Pancreas (tissue), 10 donors: ENCODE data around the gene KBTBD13. TPM values are rescaled to one million over a fixed set of nuclear protein-coding genes. Genes with fewer than 3 reads are reported as not detected.
"Not testable (repeated sequence)": the region's sequence is repeated elsewhere in the genome, so short reads cannot be mapped to it uniquely, and the experiment has no call there.

Experiments
- ATAC-seq, 4 donors: fragments of 200-7000 bp; cut with Tn5 transposase; one replicate each; pipeline versions ENCODE4 v1.8.0 to v1.9.1; 2020; ENCODE audit warnings: mild to moderate bottlenecking in 4 of 4, moderate library complexity in 4 of 4
- DNase-seq, 6 donors: peaks; one replicate each; pipeline ENCODE4 v3.0.0-alpha.2; 2020
- FAIRE-seq: peaks from 2 replicates; lab custom pipeline; 2012; peaks lifted over from hg19 to GRCh38; lab: Jason Lieb, UNC
- H3K27ac ChIP-seq, 4 donors: fragments of 200-600 bp; sonication (generic); 1 replicate in 3 of 4; 2 replicates in 1 of 4; pipeline versions ENCODE4 v1.5.0 to v1.8.0; 2020
- H3K27me3 ChIP-seq, 4 donors: fragments of 200-600 bp; one replicate each; pipeline ENCODE4 v1.8.0; 2021
- H3K36me3 ChIP-seq, 3 donors: fragments of 200-600 bp; sonication (generic) in 1 of 3; one replicate each; pipeline versions ENCODE4 v1.5.0 to v1.8.0; 2020 to 2021
- H3K4me1 ChIP-seq, 3 donors: fragments of 200-600 bp; one replicate each; pipeline ENCODE4 v1.8.0; 2021
- H3K4me3 ChIP-seq, 4 donors: fragments of 200-600 bp; sonication (generic) in 2 of 4; one replicate each; pipeline versions ENCODE4 v1.5.0 to v1.8.0; 2020 to 2021
- H3K9me3 ChIP-seq, 4 donors: fragments of 200-600 bp; one replicate each; pipeline ENCODE4 v1.8.0; 2021
- WGBS, 2 donors: extraction: QIAGEN DNeasy Blood & Tissue Kit; methylation state at CpG; one replicate each; pipeline ENCODE4 v1.1.7; 2013; 5-methylcytosine and 5-hydroxymethylcytosine counted together
- intact Hi-C, 3 donors: fragments of 100-400 bp; cut with DNase I; formaldehyde crosslinking; loops; one replicate each; pipeline versions ENCODE4 v1.11.1 to v1.14.2; 2022
- polyA plus RNA-seq, 2 donors: library from polyadenylated mRNA; stranded (reverse); fragments of 200-250 nt; gene quantifications; one replicate each; pipeline ENCODE4 v1.2.3, GENCODE V29; 2013
- total RNA-seq, 6 donors: library from RNA; stranded (reverse); fragmentation: NEBNext Ultra II Directional in 4 of 6; extraction: Animal tissue kit (Norgen Biotek cat#: 25700) in 4 of 6; gene quantifications; one replicate each; pipeline versions ENCODE4 v1.2.1 to v1.2.4, GENCODE V29; 2021 to 2023
- TF ChIP-seq, protein P1 (sequence below), 4 donors: fragments of 200-600 bp; sonication (generic) in 3 of 4; IDR thresholded peaks; one replicate each; pipeline versions ENCODE4 v1.5.0 to v1.8.0; 2021; ENCODE audit warnings: antibody characterized with exemption in 4 of 4
- donor health status: healthy with polysubstance abuse.
- donor health status: DM: no; HTN: no; CAD: no; lungs with moderate emphysema.
- donor health status: DM: no; HTN: no; CAD: no.
- donor health status: control.
- donor health status: control.
- donor health status: Bipolar disorder and iron deficiency.
- donor health status: DM: yes; HTN: yes; CAD: no.
- donor health status: DM: no; HTN: no; CAD: no.
- donor health status: DM: no; HTN: no; CAD: no.
- donor health status: DM: yes; HTN: yes; CAD: no.

KBTBD13 gene
- total and polyA plus RNA-seq, 8 donors = not detected

GRCh38 chr15:65097651-65098263, 21.2 kb downstream of the KBTBD13 start:
- no peaks in the 10 kb centered on the region for H3K4me1 ChIP-seq
- ATAC-seq = no peak
- H3K27me3 ChIP-seq = no peaks in the 10 kb centered on the region
- no peak overlapping the region for H3K4me3 ChIP-seq
- intact Hi-C loops = no loop called here
- DNase-seq = peak in 1 of 6 donors; percentile 24
- TF ChIP-seq, protein P1, sequence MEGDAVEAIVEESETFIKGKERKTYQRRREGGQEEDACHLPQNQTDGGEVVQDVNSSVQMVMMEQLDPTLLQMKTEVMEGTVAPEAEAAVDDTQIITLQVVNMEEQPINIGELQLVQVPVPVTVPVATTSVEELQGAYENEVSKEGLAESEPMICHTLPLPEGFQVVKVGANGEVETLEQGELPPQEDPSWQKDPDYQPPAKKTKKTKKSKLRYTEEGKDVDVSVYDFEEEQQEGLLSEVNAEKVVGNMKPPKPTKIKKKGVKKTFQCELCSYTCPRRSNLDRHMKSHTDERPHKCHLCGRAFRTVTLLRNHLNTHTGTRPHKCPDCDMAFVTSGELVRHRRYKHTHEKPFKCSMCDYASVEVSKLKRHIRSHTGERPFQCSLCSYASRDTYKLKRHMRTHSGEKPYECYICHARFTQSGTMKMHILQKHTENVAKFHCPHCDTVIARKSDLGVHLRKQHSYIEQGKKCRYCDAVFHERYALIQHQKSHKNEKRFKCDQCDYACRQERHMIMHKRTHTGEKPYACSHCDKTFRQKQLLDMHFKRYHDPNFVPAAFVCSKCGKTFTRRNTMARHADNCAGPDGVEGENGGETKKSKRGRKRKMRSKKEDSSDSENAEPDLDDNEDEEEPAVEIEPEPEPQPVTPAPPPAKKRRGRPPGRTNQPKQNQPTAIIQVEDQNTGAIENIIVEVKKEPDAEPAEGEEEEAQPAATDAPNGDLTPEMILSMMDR (IDR thresholded peaks at IDR 0.05) = no peak
- no peak for FAIRE-seq
- H3K27ac ChIP-seq = no peak overlapping the region
- peaks cover 0 to 10% (median 2%) of the 10 kb centered on the region in 3 donors for H3K36me3 ChIP-seq
- no peaks in the 10 kb centered on the region for H3K9me3 ChIP-seq
- WGBS, 2 donors = 90 to 93% methylated on average over 7 of the region's 7 CpGs

DNA sequence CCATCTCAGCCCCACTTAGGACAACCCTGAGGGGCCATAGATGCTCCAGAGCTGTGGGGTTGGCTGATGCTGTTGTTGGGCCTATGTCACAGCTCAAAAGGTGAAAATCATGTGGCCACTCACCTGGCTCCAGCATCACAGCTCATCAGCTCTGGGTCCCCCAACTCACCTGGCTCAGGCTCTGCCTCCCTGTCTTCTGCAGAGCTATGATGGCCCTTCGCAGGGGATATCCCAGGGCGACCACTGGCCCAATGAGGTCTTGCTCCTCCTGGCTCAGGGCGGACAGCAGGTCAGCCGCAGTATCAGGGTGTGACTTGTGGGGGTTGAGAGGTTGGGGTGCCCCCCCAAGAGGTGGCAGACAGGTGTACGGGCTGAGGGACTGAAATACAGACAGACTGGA, 22.8 kb downstream of the KBTBD13 start:
- Histone ChIP-seq H3K27ac (no peak overlapping the region), H3K4me1 (no peaks in the 10 kb centered on the region), H3K27me3 (no peaks in the 10 kb centered on the region), H3K36me3 (peaks cover 0 to 10% (median 2%) of the 10 kb centered on the region in 3 donors), H3K9me3 (no peaks in the 10 kb centered on the region), H3K4me3 (no peak overlapping the region)
- ATAC-seq (no peak), DNase-seq (peak in 1 of 6 donors; percentile 14), FAIRE-seq (no peak)
- TF ChIP-seq, protein P1 (IDR thresholded peaks at IDR 0.05) = no peak
- intact Hi-C loops = no loop called here
- 92 to 94% methylated on average over 5 of the region's 5 CpGs for WGBS, 2 donors

DNA sequence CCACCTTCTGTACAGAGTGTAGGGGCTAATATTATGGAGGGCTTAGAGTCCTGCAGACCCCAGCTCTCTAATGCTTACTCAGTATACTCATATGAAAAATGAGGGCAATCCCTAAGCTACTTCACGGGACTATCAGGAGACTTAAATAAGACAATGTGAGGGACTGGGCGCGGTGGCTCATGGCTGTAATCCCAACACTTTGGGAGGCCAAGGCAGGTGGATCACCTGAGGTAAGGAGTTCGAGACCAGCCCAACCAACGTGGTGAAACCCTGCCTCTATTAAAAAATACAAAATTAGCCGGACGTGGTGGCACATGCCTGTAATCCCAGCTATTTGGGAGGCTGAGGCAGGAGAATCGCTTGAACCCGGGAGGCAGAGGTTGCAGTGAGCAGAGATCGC, 23.3 kb downstream of the KBTBD13 start:
- H3K27me3 ChIP-seq, intact Hi-C loops, ATAC-seq, FAIRE-seq, H3K27ac ChIP-seq, H3K9me3 ChIP-seq, H3K4me1 ChIP-seq, H3K4me3 ChIP-seq: not testable (repeated sequence)
- peak in 1 of 6 donors; percentile 4 for DNase-seq
- 92 to 93% methylated on average over 10 of the region's 10 CpGs for WGBS, 2 donors
- H3K36me3 ChIP-seq = peaks cover 0 to 10% (median 2%) of the 10 kb centered on the region in 3 donors

- no peaks in the 10 kb centered on the region for H3K27me3 ChIP-seq
- H3K9me3 ChIP-seq = no peaks in the 10 kb centered on the region
- H3K27ac ChIP-seq = no peak overlapping the region
- WGBS, 2 donors = 79 to 88% methylated on average over 7 of the region's 7 CpGs
- intact Hi-C loops = no loop called here
- peaks cover 0 to 12% (median 2%) of the 10 kb centered on the region in 3 donors for H3K36me3 ChIP-seq
- DNase-seq (peak in 1 of 6 donors; percentile 39), ATAC-seq (no peak), FAIRE-seq (no peak)
- TF ChIP-seq, protein P1 (IDR thresholded peaks at IDR 0.05) = no peak
- H3K4me1 ChIP-seq = no peaks in the 10 kb centered on the region
- no peak overlapping the region for H3K4me3 ChIP-seq
These were observed 23.9 kb downstream of the KBTBD13 start for GRCh38 chr15:65100442-65100841.

- intact Hi-C loops = no loop called here
- ATAC-seq = peak in 3 of 4 donors; percentile 53 to 72 (median 56)
These were observed 24.9 kb downstream of the KBTBD13 start for GRCh38 chr15:65101411-65101890.

More at GRCh38 chr15:65101411-65101890, 24.9 kb downstream of the KBTBD13 start:
- Histone ChIP-seq H3K4me1 (no peaks in the 10 kb centered on the region), H3K27ac (no peak overlapping the region), H3K4me3 (no peak overlapping the region), H3K27me3 (no peaks in the 10 kb centered on the region), H3K36me3 (peaks cover 0 to 22% (median 2%) of the 10 kb centered on the region in 3 donors), H3K9me3 (no peaks in the 10 kb centered on the region)
- no peak for FAIRE-seq
- DNase-seq = peak in 4 of 6 donors; percentile 33 to 74 (median 38)
- TF ChIP-seq, protein P1 (IDR thresholded peaks at IDR 0.05) = peak; percentile 34 to 52 (median 48)
- 51 to 67% methylated on average over 9 of the region's 9 CpGs for WGBS, 2 donors
